HuH-7 (cell line): Measurements from ENCODE around the gene PLCG2.

ENCODE experiments used
- DNase-seq: peaks from one replicate; pipeline ENCODE4 v3.0.0; 2011; ENCODE audit warnings: low spot score

The PLCG2 gene

GRCh38 chr16:81878529-81878928, 99.4 kb downstream of the PLCG2 start:
- DNase-seq = no peak

DNA sequence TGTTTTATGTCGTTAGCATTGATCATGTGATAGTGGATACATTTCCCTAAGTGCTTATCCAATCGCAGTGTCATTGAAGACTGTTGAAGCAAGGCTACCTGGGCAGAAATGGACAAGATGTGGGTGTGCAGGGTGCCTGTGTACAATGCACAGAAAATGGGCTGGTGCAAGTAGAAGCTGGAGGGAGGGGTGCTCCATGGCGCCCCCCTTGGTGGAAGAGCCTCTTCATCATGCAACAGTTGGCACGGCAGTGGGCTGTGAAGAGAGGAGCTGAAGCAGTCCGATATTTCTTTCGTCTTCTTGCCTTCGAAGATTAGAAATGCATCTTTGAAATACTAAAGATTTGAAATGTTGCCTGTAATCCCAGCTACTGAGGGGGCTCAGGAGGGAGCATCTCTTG, 100.5 kb downstream of the PLCG2 start:
- peak; percentile 52 for DNase-seq

DNA sequence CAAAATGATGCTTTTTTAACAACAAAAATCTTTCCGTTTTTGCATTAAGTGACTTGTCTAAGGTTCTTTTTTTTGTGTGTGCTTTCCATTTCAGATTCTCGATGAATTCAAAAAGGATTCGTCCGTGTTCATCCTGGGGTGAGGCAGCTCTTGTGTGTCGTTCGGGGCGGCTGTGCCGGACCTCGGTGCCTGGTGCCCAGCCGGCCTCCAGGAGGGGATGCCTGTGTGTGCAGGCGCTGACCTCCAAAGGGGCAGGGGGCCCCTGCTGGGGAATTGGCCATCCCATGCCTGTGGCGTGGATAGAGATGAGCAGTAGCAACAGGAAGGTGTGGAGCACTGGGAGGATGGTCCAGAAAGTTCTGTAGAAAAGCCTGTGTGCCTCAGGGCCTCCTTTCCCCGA, 101.7 kb downstream of the PLCG2 start:
- no peak for DNase-seq

- no peak for DNase-seq
Observed at GRCh38 chr16:81881228-81881627, 102.1 kb downstream of the PLCG2 start.

DNA sequence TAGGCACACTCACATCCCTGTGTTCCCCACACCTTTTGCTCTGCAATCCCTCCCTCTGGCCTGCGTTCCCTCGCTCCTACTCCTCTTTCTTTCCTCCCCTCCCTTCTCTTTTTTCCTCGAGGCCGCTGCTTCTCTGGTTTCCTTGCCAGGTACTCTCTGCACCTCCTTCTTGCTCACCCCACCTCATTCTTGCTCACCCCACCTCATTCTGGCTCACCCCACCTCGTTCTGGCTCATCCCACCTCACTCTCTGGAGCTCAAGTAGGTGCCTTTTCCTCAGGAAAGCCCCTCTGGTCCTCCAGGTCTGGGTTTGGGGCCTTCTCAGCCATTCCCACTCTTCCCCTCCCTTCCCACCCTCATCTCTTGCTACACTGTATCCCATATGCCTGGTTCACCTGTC, 103.5 kb downstream of the PLCG2 start:
- no peak for DNase-seq

GRCh38 chr16:81883235-81883634, 104.1 kb downstream of the PLCG2 start:
- no peak for DNase-seq

GRCh38 chr16:81885976-81886586, 107.0 kb downstream of the PLCG2 start:
- peak; percentile 93 for DNase-seq

DNA sequence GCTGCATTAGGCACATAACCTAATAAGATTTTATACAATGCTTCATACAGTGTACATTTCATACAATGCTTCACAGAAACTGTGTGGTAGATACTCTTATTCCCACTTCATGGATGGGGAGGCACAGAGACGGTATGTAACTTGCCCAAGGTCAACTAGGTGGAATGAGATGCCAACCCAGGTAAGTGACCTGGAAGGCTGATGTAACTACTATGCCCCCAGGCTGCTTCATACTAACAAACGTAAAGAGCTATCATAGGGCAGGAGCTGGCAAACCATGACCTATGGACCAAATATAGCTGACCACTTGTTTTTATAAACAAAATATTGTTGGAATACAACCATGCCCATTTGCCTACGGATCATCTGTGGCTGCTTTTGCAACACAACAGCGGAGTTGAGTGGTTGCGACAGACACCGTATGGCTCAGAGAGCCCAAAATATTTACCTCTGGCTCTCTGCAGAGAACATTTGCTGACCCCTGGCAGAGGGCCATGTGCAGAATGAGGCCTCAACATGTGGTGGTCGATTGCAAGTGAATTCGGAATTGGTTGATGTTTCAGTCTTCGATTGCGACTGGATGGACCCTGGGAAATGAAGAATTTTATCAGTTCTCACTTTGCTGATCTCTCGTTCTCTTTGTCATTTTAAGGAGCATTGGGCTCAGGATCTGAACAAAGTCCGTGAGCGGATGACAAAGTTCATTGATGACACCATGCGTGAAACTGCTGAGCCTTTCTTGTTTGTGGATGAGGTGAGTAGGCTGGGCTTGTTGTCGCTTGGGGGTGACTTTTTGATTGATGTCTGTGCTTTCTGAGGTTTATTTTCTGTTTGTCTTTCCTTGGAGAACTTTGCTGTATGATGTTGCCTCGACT, 109.7 kb downstream of the PLCG2 start:
- DNase-seq = no peak

- DNase-seq = no peak
Observed at GRCh38 chr16:81891736-81892364, 112.8 kb downstream of the PLCG2 start.

DNA sequence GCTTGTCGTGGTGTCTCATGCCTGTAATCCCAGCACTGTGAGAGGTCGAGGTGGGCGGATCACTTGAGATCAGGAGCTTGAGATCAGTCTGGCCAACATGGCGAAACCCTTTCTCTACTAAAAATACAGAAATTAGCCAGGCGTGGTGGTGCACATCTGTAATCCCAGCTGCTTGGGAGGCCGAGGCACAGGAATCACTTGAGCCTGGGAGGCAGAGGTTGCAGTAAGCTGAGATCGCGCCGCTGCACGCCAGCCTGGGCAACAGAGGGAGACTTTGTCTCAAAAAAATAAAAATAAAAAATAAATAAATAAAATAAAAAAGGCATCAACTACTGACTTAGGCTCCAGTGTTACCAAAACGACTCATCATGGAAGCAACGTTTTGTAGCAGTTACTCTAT, 115.5 kb downstream of the PLCG2 start:
- no peak for DNase-seq

GRCh38 chr16:81896902-81897301, 117.8 kb downstream of the PLCG2 start:
- no peak for DNase-seq

GRCh38 chr16:81899601-81900000, 120.5 kb downstream of the PLCG2 start:
- DNase-seq = no peak

- DNase-seq = no peak
Observed at GRCh38 chr16:81900014-81900413, 120.9 kb downstream of the PLCG2 start.

GRCh38 chr16:81900456-81900855, 121.4 kb downstream of the PLCG2 start:
- no peak for DNase-seq

DNA sequence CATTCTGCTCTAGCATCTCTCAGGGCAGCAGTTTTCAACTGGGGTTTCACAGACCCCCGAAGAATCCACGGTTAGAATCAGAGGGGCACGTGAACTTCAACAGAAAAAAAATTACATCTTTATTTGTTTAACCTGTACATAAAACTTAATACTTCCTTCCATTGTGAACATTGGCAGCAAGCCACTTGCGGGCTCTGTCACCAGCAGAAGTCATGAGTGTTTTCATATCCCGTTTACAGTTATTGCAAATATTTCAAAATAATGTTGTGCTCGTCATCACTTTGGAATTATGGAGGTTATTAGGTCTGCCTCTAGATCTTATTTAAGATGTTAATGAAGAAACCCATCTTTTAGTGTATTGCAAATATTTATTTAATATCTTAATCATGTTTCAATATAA, 122.4 kb downstream of the PLCG2 start:
- no peak for DNase-seq

DNA sequence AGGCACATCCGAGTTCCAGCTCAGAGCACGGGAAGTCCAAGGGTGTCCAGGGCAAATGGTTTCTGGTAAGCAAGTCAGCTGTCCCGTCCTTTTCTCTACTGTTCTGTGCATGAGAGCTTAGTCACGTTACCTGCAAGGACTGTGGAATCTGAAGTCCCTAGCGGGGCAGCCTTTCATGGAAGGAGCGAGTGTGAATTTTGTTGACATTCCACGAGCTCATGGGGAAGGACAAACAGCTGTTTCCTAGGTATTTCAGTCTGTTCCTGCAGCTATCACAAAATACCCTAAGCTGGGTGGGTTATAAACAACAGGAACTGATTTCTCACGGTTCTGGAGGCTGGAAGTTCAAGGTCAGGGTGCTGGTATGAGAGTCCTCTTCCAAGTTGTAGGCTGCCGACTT, 122.9 kb downstream of the PLCG2 start:
- no peak for DNase-seq

DNA sequence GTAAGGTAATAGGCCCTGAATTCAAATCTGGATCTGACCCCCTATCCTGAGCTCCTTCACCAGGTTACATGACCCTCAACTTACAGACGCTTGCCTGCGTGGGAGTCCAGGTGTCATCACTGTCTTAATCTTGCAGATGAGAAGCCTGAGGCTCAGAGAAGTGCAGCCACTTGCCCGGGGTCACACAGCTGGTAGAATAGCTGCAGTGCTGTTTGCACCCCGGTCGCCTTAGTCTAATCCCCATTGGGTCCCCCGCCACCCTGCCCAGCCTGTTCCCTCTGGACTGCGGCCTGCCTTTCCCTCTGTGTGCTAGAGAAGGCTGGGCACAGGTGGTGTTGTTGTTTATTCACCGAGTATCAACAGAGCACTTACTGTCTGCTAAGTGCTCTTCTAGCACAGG, 125.2 kb downstream of the PLCG2 start:
- no peak for DNase-seq

GRCh38 chr16:81905277-81905676, 126.2 kb downstream of the PLCG2 start:
- no peak for DNase-seq

GRCh38 chr16:81907681-81908080, 128.6 kb downstream of the PLCG2 start:
- DNase-seq = no peak

- no peak for DNase-seq
Observed at GRCh38 chr16:81908466-81909262, 129.6 kb downstream of the PLCG2 start.

GRCh38 chr16:81910366-81910885, 131.3 kb downstream of the PLCG2 start:
- DNase-seq = no peak

DNA sequence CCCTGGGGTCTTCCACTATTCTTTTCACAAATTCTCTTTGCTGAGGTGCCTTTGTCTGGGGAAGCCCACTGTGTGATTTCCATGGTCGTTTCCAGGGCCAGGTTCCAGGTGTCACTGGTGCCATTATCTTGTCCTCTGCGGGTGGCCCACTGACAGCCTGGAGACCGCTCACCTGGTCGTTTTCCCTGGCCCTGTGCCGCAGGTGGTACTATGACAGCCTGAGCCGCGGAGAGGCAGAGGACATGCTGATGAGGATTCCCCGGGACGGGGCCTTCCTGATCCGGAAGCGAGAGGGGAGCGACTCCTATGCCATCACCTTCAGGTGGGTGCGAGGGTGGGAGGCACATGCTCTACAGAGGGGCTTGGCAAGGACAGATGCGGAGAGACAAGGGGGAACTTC, 133.3 kb downstream of the PLCG2 start:
- no peak for DNase-seq
